ENCODE measurements around the gene SMYD5.

The SMYD5 gene

DNA sequence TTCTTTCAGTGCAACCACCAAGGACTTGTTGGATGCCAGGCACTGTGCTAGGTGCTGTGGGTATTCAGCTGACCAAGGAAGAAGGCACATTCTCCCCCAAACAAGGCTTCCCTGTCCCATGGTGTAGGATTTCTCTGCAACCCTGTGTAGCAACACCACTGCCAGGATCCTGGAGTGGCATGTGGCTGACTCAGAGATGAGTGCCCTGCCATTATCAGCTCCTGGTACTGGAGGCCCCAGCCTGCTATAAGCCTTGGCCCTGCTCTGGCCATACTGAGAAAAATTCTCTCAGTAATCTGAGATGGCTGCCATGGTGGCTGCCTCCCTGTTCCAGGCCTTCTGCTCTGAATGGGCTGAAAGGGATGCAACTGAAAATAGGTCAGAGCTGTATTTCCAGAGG is 4.3 kb downstream of the SMYD5 start:
- intact Hi-C loops (cut with DNase I; ENCODE audit: low total_unique reads): no loop called here
- TF ChIP-seq, protein P1, sequence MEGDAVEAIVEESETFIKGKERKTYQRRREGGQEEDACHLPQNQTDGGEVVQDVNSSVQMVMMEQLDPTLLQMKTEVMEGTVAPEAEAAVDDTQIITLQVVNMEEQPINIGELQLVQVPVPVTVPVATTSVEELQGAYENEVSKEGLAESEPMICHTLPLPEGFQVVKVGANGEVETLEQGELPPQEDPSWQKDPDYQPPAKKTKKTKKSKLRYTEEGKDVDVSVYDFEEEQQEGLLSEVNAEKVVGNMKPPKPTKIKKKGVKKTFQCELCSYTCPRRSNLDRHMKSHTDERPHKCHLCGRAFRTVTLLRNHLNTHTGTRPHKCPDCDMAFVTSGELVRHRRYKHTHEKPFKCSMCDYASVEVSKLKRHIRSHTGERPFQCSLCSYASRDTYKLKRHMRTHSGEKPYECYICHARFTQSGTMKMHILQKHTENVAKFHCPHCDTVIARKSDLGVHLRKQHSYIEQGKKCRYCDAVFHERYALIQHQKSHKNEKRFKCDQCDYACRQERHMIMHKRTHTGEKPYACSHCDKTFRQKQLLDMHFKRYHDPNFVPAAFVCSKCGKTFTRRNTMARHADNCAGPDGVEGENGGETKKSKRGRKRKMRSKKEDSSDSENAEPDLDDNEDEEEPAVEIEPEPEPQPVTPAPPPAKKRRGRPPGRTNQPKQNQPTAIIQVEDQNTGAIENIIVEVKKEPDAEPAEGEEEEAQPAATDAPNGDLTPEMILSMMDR (IDR thresholded peaks at IDR 0.05): no peak
- Histone ChIP-seq H3K36me3 (peaks cover 0 to 48% (median 25%) of the 10 kb centered on the region in 3 donors), H3K4me3 (no peak overlapping the region), H3K27ac (no peak overlapping the region), H3K9me3 (no peaks in the 10 kb centered on the region), H3K27me3 (no peaks in the 10 kb centered on the region), H3K4me1 (peaks cover 0 to 17% (median 10%) of the 10 kb centered on the region in 4 donors)
- no peak for DNase-seq

DNA sequence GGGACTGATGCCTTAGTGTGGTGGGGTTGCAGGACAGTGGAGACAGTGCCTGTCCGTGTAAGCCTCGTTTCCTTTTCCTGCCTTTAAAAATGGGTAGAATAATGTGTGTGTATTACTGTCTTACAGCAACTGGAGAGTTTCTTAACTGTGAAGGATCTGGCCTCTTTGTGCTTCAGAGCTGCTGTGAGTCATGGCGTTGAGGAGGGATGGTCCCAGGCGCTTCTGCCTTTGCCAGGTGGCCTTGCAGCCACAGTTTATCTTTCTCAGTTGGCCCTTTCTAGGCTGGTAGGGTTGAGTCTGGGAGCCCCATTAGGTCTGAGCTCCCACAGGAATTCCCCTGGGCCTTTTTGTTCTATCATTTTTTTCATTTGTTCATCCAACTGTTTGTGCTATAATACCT is 9.8 kb downstream of the SMYD5 start:
- H3K27me3 ChIP-seq: no peaks in the 10 kb centered on the region
- H3K4me3 ChIP-seq: no peak overlapping the region
- no peak overlapping the region for H3K27ac ChIP-seq
- DNase-seq: no peak
- TF ChIP-seq, protein P1 (IDR thresholded peaks at IDR 0.05): no peak
- peaks cover 0 to 100% (median 61%) of the 10 kb centered on the region in 3 donors for H3K36me3 ChIP-seq
- H3K9me3 ChIP-seq: no peaks in the 10 kb centered on the region
- intact Hi-C loops (cut with DNase I; ENCODE audit: low total_unique reads): no loop called here
- no peaks in the 10 kb centered on the region for H3K4me1 ChIP-seq

DNA sequence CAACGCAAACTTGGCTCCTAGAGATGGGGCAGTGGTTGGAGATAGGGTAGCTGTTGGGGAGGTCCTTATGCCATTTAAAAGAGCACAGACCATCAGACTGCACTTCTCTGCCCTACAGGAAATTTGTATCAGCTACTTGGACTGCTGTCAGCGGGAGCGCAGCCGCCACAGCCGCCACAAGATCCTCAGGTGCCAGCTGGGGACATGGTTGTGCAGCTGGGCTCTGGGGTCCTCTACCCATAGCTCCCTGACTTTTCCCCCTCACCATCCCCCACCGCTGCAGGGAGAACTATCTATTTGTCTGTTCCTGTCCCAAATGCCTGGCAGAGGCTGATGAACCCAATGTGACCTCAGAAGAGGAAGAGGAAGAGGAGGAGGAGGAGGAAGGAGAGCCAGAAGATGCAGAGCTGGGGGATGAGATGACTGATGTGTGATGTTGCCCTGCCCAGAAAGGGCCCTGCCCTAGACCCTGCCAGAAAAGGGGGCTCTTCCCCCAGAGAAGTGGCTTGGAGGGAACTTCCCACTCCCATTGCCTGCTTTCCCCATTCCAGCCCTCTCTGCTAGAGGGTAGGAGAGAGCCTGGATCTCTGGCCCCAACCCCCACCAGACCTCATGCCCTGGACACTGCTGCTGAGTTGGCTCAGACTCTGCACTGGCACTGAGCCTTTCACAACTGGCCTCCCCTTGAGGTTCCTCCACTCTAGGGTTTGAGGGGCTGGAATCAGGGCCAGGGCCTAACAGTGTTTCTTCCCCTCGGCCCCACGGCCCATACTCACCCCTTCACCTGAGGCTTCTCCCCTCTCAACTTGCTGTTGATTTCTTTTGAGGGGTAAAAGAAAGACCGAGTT is 11.7 kb downstream of the SMYD5 start:
- Histone ChIP-seq H3K27me3 (no peaks in the 10 kb centered on the region), H3K27ac (no peak overlapping the region), H3K4me1 (no peaks in the 10 kb centered on the region), H3K9me3 (no peaks in the 10 kb centered on the region), H3K36me3 (peaks cover 0 to 96% (median 69%) of the 10 kb centered on the region in 3 donors), H3K4me3 (no peak overlapping the region)
- DNase-seq: no peak
- intact Hi-C loops (cut with DNase I; ENCODE audit: low total_unique reads): no loop called here
- TF ChIP-seq, protein P1 (IDR thresholded peaks at IDR 0.05): no peak

DNA sequence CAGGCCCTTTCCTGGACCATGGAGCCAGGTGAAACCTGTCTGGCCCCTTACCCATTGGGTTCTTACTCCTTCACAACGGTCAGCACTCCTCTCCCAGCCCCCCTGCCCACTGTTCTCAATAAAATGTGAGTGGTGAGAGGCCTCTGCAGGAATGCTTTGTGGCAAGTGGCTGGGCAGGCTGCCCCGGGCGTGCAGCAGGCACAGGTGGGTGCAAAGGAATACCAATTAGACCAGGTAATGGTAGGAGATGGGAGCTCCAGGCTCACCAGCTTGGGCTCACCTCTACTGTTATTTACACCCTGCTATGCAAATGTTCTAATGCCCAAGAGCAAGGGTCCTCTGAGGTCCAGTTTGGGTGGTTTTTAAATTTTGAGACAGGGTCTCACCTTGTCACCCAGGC is 13.0 kb downstream of the SMYD5 start:
- TF ChIP-seq, protein P1 (IDR thresholded peaks at IDR 0.05): no peak
- no peaks in the 10 kb centered on the region for H3K27me3 ChIP-seq
- peaks cover 0 to 82% (median 60%) of the 10 kb centered on the region in 3 donors for H3K36me3 ChIP-seq
- H3K4me1 ChIP-seq: no peaks in the 10 kb centered on the region
- no peaks in the 10 kb centered on the region for H3K9me3 ChIP-seq
- intact Hi-C loops (cut with DNase I; ENCODE audit: low total_unique reads): no loop called here
- H3K27ac ChIP-seq: no peak overlapping the region
- no peak overlapping the region for H3K4me3 ChIP-seq
- no peak for DNase-seq

DNA sequence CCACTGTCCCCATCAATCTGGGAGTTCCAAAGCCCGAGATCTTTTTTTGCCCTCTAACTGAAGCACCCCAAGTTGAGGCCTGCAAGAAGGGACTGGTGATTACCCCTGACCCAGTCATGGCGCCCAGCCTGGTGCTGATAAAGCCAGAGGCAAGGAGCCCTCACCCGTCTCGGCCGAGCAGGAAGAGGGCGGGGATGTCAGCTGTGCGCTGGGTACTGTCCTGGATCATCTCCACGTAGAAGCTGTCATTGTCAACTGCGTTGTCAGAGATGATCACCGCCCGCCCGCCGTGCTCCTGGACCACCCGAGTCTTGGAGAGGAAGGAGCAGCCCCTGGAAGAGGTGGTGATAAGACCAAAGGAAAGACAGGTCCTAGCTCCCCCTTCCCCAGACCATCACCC is 14.6 kb downstream of the SMYD5 start:
- H3K36me3 ChIP-seq: peaks cover 0 to 67% (median 44%) of the 10 kb centered on the region in 3 donors
- TF ChIP-seq, protein P1 (IDR thresholded peaks at IDR 0.05): no peak
- intact Hi-C loops (cut with DNase I; ENCODE audit: low total_unique reads): no loop called here

More for the DNA sequence above, 14.6 kb downstream of the SMYD5 start:
- Histone ChIP-seq H3K27ac (no peak overlapping the region), H3K4me1 (peaks cover 0 to 7% (median 6%) of the 10 kb centered on the region in 4 donors), H3K4me3 (no peak overlapping the region), H3K9me3 (no peaks in the 10 kb centered on the region), H3K27me3 (no peaks in the 10 kb centered on the region)
- no peak for DNase-seq
